CD14-positive monocyte (primary cell): ENCODE results near the gene KISS1. TPM values are rescaled to one million over a fixed set of nuclear protein-coding genes. Genes with fewer than 3 reads are reported as not detected.
A peak's percentile ranks its signal among the peaks of the same experiment; 100 is the strongest.

ENCODE experiments used
- DNase-seq, 3 donors: peaks; one replicate each; pipeline ENCODE4 v3.0.0-alpha.2; 2011 to 2022
- H2AFZ ChIP-seq: 2 replicates; pipeline ENCODE4 v1.6.0; 2012; ENCODE audit warnings: mild to moderate bottlenecking, low read depth, low read length, inconsistent platforms; ENCODE audit not compliant: insufficient read depth, poor library complexity, severe bottlenecking
- H3K27ac ChIP-seq, 2 donors: 1 replicate in 1 of 2; 2 replicates in 1 of 2; pipeline ENCODE4 v1.5.1; 2012 to 2013; ENCODE audit warnings: low read length in 2 of 2, control low read depth in 1 of 2, inconsistent platforms in 1 of 2, low read depth in 1 of 2, mild to moderate bottlenecking in 1 of 2
- H3K27me3 ChIP-seq, 2 donors: one replicate each; pipeline versions ENCODE4 v1.6.0 to v1.6.1; 2011 to 2013; ENCODE audit warnings: low read length in 2 of 2; ENCODE audit not compliant: control insufficient read depth in 2 of 2, insufficient read depth in 2 of 2
- H3K36me3 ChIP-seq, 2 donors: replicated peaks in 1 of 2; 1 replicate in 1 of 2; 2 replicates in 1 of 2; pipeline versions ENCODE4 v1.5.1 to v1.6.1; 2012 to 2013; ENCODE audit warnings: low read length in 2 of 2, control low read depth in 1 of 2, inconsistent platforms in 1 of 2, mild to moderate bottlenecking in 1 of 2; ENCODE audit not compliant: insufficient read depth in 2 of 2, control insufficient read depth in 1 of 2
- H3K4me1 ChIP-seq, 2 donors: 1 replicate in 1 of 2; 2 replicates in 1 of 2; pipeline versions ENCODE4 v1.5.1 to v1.6.1; 2012 to 2013; ENCODE audit warnings: low read length in 2 of 2, control low read depth in 1 of 2, inconsistent platforms in 1 of 2, mild to moderate bottlenecking in 1 of 2, moderate library complexity in 1 of 2; ENCODE audit not compliant: insufficient read depth in 2 of 2, control insufficient read depth in 1 of 2
- H3K4me2 ChIP-seq: replicated peaks from 2 replicates; pipeline ENCODE3; 2012; ENCODE audit warnings: low read length, moderate library complexity, mild to moderate bottlenecking; ENCODE audit not compliant: poor library complexity, severe bottlenecking; ENCODE audit errors: extremely low read depth
- H3K4me3 ChIP-seq, 3 experiments: fragments of 200-600 bp in 1 of 3; sonication (generic) in 1 of 3; replicated peaks in 1 of 3; 1 replicate in 2 of 3; 2 replicates in 1 of 3; pipeline ENCODE4 v1.5.1; 2011 to 2013; ENCODE audit warnings: low read length in 3 of 3, mild to moderate bottlenecking in 3 of 3, control low read depth in 2 of 3, low read depth in 2 of 3, inconsistent platforms in 1 of 3, moderate library complexity in 1 of 3
- H3K79me2 ChIP-seq: 2 replicates; pipeline ENCODE4 v1.6.0; 2012; ENCODE audit warnings: mild to moderate bottlenecking, control low read depth, inconsistent platforms, low read length, moderate library complexity; ENCODE audit not compliant: insufficient read depth
- H3K9ac ChIP-seq: 2 replicates; pipeline ENCODE4 v1.6.0; 2017; ENCODE audit warnings: low read length, mild to moderate bottlenecking; ENCODE audit not compliant: insufficient read depth, poor library complexity, severe bottlenecking
- H3K9me3 ChIP-seq, 2 donors: replicated peaks in 1 of 2; 1 replicate in 1 of 2; 2 replicates in 1 of 2; pipeline versions ENCODE4 v1.5.1 to v1.6.1; 2012 to 2013; ENCODE audit warnings: low read length in 2 of 2, control low read depth in 1 of 2; ENCODE audit not compliant: control insufficient read depth in 1 of 2, insufficient read depth in 1 of 2
- H4K20me1 ChIP-seq: 2 replicates; pipeline ENCODE4 v1.6.0; 2012; ENCODE audit warnings: mild to moderate bottlenecking, low read length, control low read depth, moderate library complexity; ENCODE audit not compliant: insufficient read depth
- H3K27ac Mint-ChIP-seq, 7 donors: one replicate each; pipeline ENCODE4 v1.8.0; 2020; ENCODE audit warnings: mild to moderate bottlenecking in 7 of 7, mixed read lengths in 7 of 7, moderate library complexity in 6 of 7, inconsistent platforms in 2 of 7
- H3K27me3 Mint-ChIP-seq, 3 donors: one replicate each; pipeline ENCODE4 v1.8.0; 2021 to 2022; ENCODE audit warnings: low read depth in 3 of 3, mild to moderate bottlenecking in 3 of 3, mixed read lengths in 3 of 3, moderate library complexity in 3 of 3, inconsistent platforms in 1 of 3
- H3K36me3 Mint-ChIP-seq, 2 donors: one replicate each; pipeline ENCODE4 v1.8.0; 2020; ENCODE audit warnings: mixed read lengths in 2 of 2, inconsistent platforms in 1 of 2, mild to moderate bottlenecking in 1 of 2
- H3K4me1 Mint-ChIP-seq: one replicate; pipeline ENCODE4 v1.8.0; 2020; ENCODE audit warnings: mild to moderate bottlenecking, mixed read lengths
- H3K4me3 Mint-ChIP-seq, 2 donors: one replicate each; pipeline ENCODE4 v1.8.0; 2020; ENCODE audit warnings: mild to moderate bottlenecking in 2 of 2, mixed read lengths in 2 of 2, moderate library complexity in 1 of 2
- H3K9me3 Mint-ChIP-seq, 7 donors: one replicate each; pipeline ENCODE4 v1.8.0; 2020 to 2022; ENCODE audit warnings: mixed read lengths in 7 of 7, mild to moderate bottlenecking in 6 of 7, moderate library complexity in 6 of 7, inconsistent platforms in 2 of 7
- CTCF ChIP-seq: fragments of 200-600 bp; IDR thresholded peaks from one replicate; pipeline ENCODE4 v1.8.0; 2022; ENCODE audit warnings: antibody characterized with exemption, mild to moderate bottlenecking
- WGBS: methylation state at CpG from one replicate; pipeline ENCODE4 v1.1.5; 2013; ENCODE audit warnings: missing lambda C conversion rate; ENCODE audit not compliant: insufficient coverage; 5-methylcytosine and 5-hydroxymethylcytosine counted together
- intact Hi-C, 2 donors: fragments of 100-400 bp; cut with micrococcal nuclease; formaldehyde crosslinking; loops; one replicate each; pipeline versions ENCODE4 v1.15.0 to v1.15.1; 2023
- polyA minus RNA-seq: library from RNA; depleted of rRNA, polyadenylated mRNA; stranded (reverse); fragments of >200 nt; gene quantifications from 2 replicates; pipeline ENCODE4 v1.2.3, GENCODE V29; 2012
- polyA plus RNA-seq, 3 donors: library from polyadenylated mRNA; depleted of rRNA in 1 of 3; unstranded in 2 of 3; stranded (reverse) in 1 of 3; fragments of 300-500 nt in 2 of 3; fragments of >200 nt in 1 of 3; fragmentation: Illumina TruSeq in 2 of 3; gene quantifications; 1 replicate in 2 of 3; 2 replicates in 1 of 3; pipeline ENCODE4 v1.2.3, GENCODE V29; 2012 to 2021
- total RNA-seq, 12 experiments: library from RNA in 1 of 12; stranded (reverse) in 1 of 12; fragments of 120-200 nt in 1 of 12; gene quantifications; one replicate each; pipeline ENCODE4 v1.2.4 and lab custom pipeline; 2013 to 2026; ENCODE audit warnings: mixed read lengths in 6 of 12, inconsistent platforms in 1 of 12

The KISS1 gene
- total RNA-seq (2013), result not detected
- polyA plus RNA-seq (not detected), polyA minus RNA-seq (not detected in 2 replicates), total RNA-seq (lab: John Stamatoyannopoulos, UW) (0 to 0.12 (median 0) reads per million in 11 experiments)

- Mint-ChIP-seq H3K27me3 (peaks cover 30 to 31% (median 30%) of the 10 kb centered on the region in 3 donors), H3K4me3 (no peak within 1 kb of the TSS), H3K27ac (peak within 1 kb of the TSS in 1 of 7 donors; percentile 28), H3K4me1 (no peaks in the 10 kb centered on the region), H3K36me3 (no peaks in the 10 kb centered on the region), H3K9me3 (peaks cover 0 to 2% (median 0%) of the 10 kb centered on the region in 7 donors)
- intact Hi-C loops, result no loop called here
- H3K36me3 ChIP-seq, result no peaks in the 10 kb centered on the region
- no peak within 1 kb of the TSS for H3K27ac ChIP-seq
- 91% methylated on average over 12 of the region's 18 CpGs for WGBS
- H3K9ac ChIP-seq, result no peak within 1 kb of the TSS
- H3K79me2 ChIP-seq, result no peaks in the 10 kb centered on the region
- peaks cover 0 to 17% of the 10 kb centered on the region in 2 donors for H3K27me3 ChIP-seq
- no peak for DNase-seq
- no peaks in the 10 kb centered on the region for H3K9me3 ChIP-seq
- no peak within 1 kb of the TSS for H3K4me2 ChIP-seq
- no peaks in the 10 kb centered on the region for H4K20me1 ChIP-seq
- H3K4me3 ChIP-seq, result no peak within 1 kb of the TSS
- no peaks in the 10 kb centered on the region for H3K4me1 ChIP-seq
- H2AFZ ChIP-seq, result no peak within 1 kb of the TSS
- TF ChIP-seq CTCF, result no peak
Observed at GRCh38 chr1:204196068-204196795, at the start of gene KISS1. KISS1 (minus strand) TSS chr1:204196491; CDS start chr1:204192876, 3,615 bp downstream.

GRCh38 chr1:204242920-204243319, 46.6 kb upstream of the KISS1 start:
- H3K4me2 ChIP-seq, result no peak overlapping the region
- Mint-ChIP-seq H3K27ac (no peak overlapping the region), H3K4me1 (peaks cover 2% of the 10 kb centered on the region), H3K27me3 (peaks cover 0 to 1% (median 0%) of the 10 kb centered on the region in 3 donors), H3K9me3 (peaks cover 0 to 3% (median 0%) of the 10 kb centered on the region in 7 donors), H3K4me3 (no peak overlapping the region), H3K36me3 (peaks cover 0 to 1% of the 10 kb centered on the region in 2 donors)
- no peaks in the 10 kb centered on the region for H4K20me1 ChIP-seq
- no peak overlapping the region for H3K27ac ChIP-seq
- no peaks in the 10 kb centered on the region for H3K4me1 ChIP-seq
- H3K79me2 ChIP-seq, result no peaks in the 10 kb centered on the region
- intact Hi-C loops, result no loop called here
- H3K9ac ChIP-seq, result no peak overlapping the region
- H3K4me3 ChIP-seq, result no peak overlapping the region
- H3K9me3 ChIP-seq, result no peaks in the 10 kb centered on the region
- DNase-seq, result no peak
- H2AFZ ChIP-seq, result no peak overlapping the region
- 100% methylated on average over 8 of the region's 10 CpGs for WGBS
- no peaks in the 10 kb centered on the region for H3K36me3 ChIP-seq
- TF ChIP-seq CTCF, result no peak
- no peaks in the 10 kb centered on the region for H3K27me3 ChIP-seq
